Neural cell (in vitro differentiated cells): Measurements from ENCODE around the gene NPHP4. TPM values are rescaled to one million over a fixed set of nuclear protein-coding genes. Genes with fewer than 3 reads are reported as not detected.

Source experiments
- H2AFZ ChIP-seq: fragments of 200-600, 300-800 bp; sonication (generic), shearing (Covaris generic); 2 replicates; pipeline ENCODE4 v1.6.0; 2014; ENCODE audit warnings: low read depth, mild to moderate bottlenecking, antibody characterized with exemption, low read length, moderate library complexity
- H3F3A ChIP-seq: fragments of 200-600 bp; shearing (Covaris generic); 2 replicates; pipeline ENCODE4 v1.6.1; 2016; ENCODE audit warnings: mild to moderate bottlenecking, moderate library complexity, mixed read lengths, antibody characterized with exemption, low read length; ENCODE audit not compliant: insufficient read depth, poor library complexity, severe bottlenecking
- H3K27ac ChIP-seq: fragments of 200-600, 300-800 bp; sonication (generic), shearing (Covaris generic); 2 replicates; pipeline ENCODE4 v1.5.1; 2014; ENCODE audit warnings: mild to moderate bottlenecking, low read length, moderate library complexity
- H3K27me3 ChIP-seq: fragments of 300-800, 200-600 bp; sonication (generic), shearing (Covaris generic); 2 replicates; pipeline ENCODE4 v1.6.0; 2014; ENCODE audit warnings: mild to moderate bottlenecking, low read depth, low read length, moderate library complexity; ENCODE audit not compliant: insufficient read depth
- H3K36me3 ChIP-seq: fragments of 300-800, 200-600 bp; sonication (generic), shearing (Covaris generic); 2 replicates; pipeline ENCODE4 v1.5.1; 2014; ENCODE audit warnings: mild to moderate bottlenecking, antibody characterized with exemption, low read length, moderate library complexity; ENCODE audit not compliant: insufficient read depth
- H3K4me2 ChIP-seq: fragments of 300-800, 200-600 bp; sonication (generic), shearing (Covaris generic); 2 replicates; pipeline ENCODE4 v1.6.0; 2014; ENCODE audit warnings: mild to moderate bottlenecking, low read length
- H3K4me3 ChIP-seq: fragments of 300-800, 200-600 bp; sonication (generic), shearing (Covaris generic); 2 replicates; pipeline ENCODE4 v1.5.1; 2014; ENCODE audit warnings: mild to moderate bottlenecking, low read length, moderate library complexity
- H3K79me2 ChIP-seq: fragments of 200-600 bp; shearing (Covaris generic); replicated peaks from 2 replicates; pipeline ENCODE4 v1.6.0; 2014; ENCODE audit warnings: mild to moderate bottlenecking, low read length, moderate library complexity; ENCODE audit not compliant: insufficient read depth
- H3K9ac ChIP-seq: fragments of 300-800, 200-600 bp; sonication (generic), shearing (Covaris generic); 2 replicates; pipeline ENCODE4 v1.6.1; 2016; ENCODE audit warnings: mild to moderate bottlenecking, low read length, mixed read lengths
- H3K9me2 ChIP-seq: fragments of 200-600 bp; shearing (Covaris generic); 2 replicates; pipeline ENCODE4 v1.6.1; 2016; ENCODE audit warnings: mild to moderate bottlenecking, low read length, mixed read lengths; ENCODE audit not compliant: insufficient read depth
- H3K9me3 ChIP-seq: fragments of 200-600, 300-800 bp; sonication (generic), shearing (Covaris generic); 2 replicates; pipeline ENCODE4 v1.6.1; 2016; ENCODE audit warnings: mild to moderate bottlenecking, mixed run types, low read length, moderate library complexity, mixed read lengths
- H4K20me1 ChIP-seq: fragments of 200-600 bp; shearing (Covaris generic); 2 replicates; pipeline ENCODE4 v1.6.1; 2016; ENCODE audit warnings: mild to moderate bottlenecking, mixed run types; ENCODE audit not compliant: insufficient read depth
- EZH2 ChIP-seq: fragments of 200-600, 300-800 bp; shearing (Covaris generic), sonication (generic); IDR thresholded peaks from 2 replicates; pipeline ENCODE4 v1.6.1; 2014; ENCODE audit warnings: antibody characterized with exemption, low read length, borderline replicate concordance, mild to moderate bottlenecking; ENCODE audit not compliant: insufficient read depth, poor library complexity, severe bottlenecking
- POLR2AphosphoS5 ChIP-seq: IDR thresholded peaks from 2 replicates; pipeline ENCODE4 v1.6.1; 2012
- RAD21 ChIP-seq: fragments of 450-650 bp; conservative IDR thresholded peaks from 2 replicates; pipeline ENCODE4 v1.6.1; 2014; ENCODE audit warnings: antibody characterized with exemption, mild to moderate bottlenecking, moderate library complexity
- REST ChIP-seq: IDR thresholded peaks from 2 replicates; pipeline ENCODE4 v1.6.1; 2012; ENCODE audit warnings: borderline replicate concordance
- TAF1 ChIP-seq: IDR thresholded peaks from 2 replicates; pipeline ENCODE4 v1.6.1; 2012; ENCODE audit warnings: low read depth
- polyA plus RNA-seq: library from polyadenylated mRNA; depleted of rRNA; stranded (reverse); fragments of >200 nt; gene quantifications from 2 replicates; pipeline ENCODE4 v1.2.3, GENCODE V29; 2014
- TF ChIP-seq, protein P1 (sequence below): fragments of 450-650 bp; IDR thresholded peaks from 2 replicates; pipeline ENCODE4 v1.5.1; 2014; ENCODE audit warnings: antibody characterized with exemption, mild to moderate bottlenecking, moderate library complexity; ENCODE audit not compliant: poor library complexity, severe bottlenecking

Gene NPHP4
- polyA plus RNA-seq, 1 donor from 2014 or later, result 17.1 TPM

- Histone ChIP-seq H3K9me3 (no peaks in the 10 kb centered on the region), H3K9me2 (no peaks in the 10 kb centered on the region), H4K20me1 (no peaks in the 10 kb centered on the region), H2AFZ (no peak overlapping the region), H3K4me2 (no peak overlapping the region), H3K27ac (no peak overlapping the region), H3K9ac (no peak overlapping the region), H3K4me3 (no peak overlapping the region), H3K79me2 (no peaks in the 10 kb centered on the region), H3K27me3 (no peaks in the 10 kb centered on the region), H3K36me3 (no peaks in the 10 kb centered on the region), H3F3A (no peaks in the 10 kb centered on the region)
- TF ChIP-seq, protein P1, sequence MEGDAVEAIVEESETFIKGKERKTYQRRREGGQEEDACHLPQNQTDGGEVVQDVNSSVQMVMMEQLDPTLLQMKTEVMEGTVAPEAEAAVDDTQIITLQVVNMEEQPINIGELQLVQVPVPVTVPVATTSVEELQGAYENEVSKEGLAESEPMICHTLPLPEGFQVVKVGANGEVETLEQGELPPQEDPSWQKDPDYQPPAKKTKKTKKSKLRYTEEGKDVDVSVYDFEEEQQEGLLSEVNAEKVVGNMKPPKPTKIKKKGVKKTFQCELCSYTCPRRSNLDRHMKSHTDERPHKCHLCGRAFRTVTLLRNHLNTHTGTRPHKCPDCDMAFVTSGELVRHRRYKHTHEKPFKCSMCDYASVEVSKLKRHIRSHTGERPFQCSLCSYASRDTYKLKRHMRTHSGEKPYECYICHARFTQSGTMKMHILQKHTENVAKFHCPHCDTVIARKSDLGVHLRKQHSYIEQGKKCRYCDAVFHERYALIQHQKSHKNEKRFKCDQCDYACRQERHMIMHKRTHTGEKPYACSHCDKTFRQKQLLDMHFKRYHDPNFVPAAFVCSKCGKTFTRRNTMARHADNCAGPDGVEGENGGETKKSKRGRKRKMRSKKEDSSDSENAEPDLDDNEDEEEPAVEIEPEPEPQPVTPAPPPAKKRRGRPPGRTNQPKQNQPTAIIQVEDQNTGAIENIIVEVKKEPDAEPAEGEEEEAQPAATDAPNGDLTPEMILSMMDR, result no peak
- no peak for TF ChIP-seq TAF1
Measured at GRCh38 chr1:5858844-5859407, 133.3 kb downstream of the NPHP4 start.

- Histone ChIP-seq H3K36me3 (no peaks in the 10 kb centered on the region), H3K27me3 (no peaks in the 10 kb centered on the region), H2AFZ (no peak overlapping the region), H4K20me1 (no peaks in the 10 kb centered on the region), H3K9me2 (no peaks in the 10 kb centered on the region), H3F3A (no peaks in the 10 kb centered on the region), H3K27ac (no peak overlapping the region), H3K9ac (no peak overlapping the region), H3K79me2 (no peaks in the 10 kb centered on the region), H3K9me3 (no peaks in the 10 kb centered on the region), H3K4me3 (no peak overlapping the region), H3K4me2 (no peak overlapping the region)
- TF ChIP-seq, protein P1, result no peak
- TF ChIP-seq EZH2 (no peak), POLR2AphosphoS5 (no peak), REST (no peak), RAD21 (no peak), TAF1 (no peak)
Measured at GRCh38 chr1:5858246-5858645, 134.0 kb downstream of the NPHP4 start.
